K562 (cell line): ENCODE results near the gene GUCY2D. TPM values are rescaled to one million over a fixed set of nuclear protein-coding genes. Genes with fewer than 3 reads are reported as not detected.

Experiments
- ATAC-seq: fragments of 200-7000 bp; cut with Tn5 transposase; 3 replicates; pipeline ENCODE4 v1.9.1; 2020; ENCODE audit warnings: moderate library complexity
- BruUV-seq: library from RNA; stranded (reverse); fragments of 400-500 nt; replicated peaks from 2 replicates; lab custom pipeline; 2021; lab: Mats Ljungman, UMichigan
- CTCF ChIA-PET: fragments of 300-600 bp; formaldehyde crosslinking; extraction: SDS; loops from one replicate; lab custom pipeline; 2021; ENCODE audit warnings: low intra/inter-chr PET ratio; lab: Yijun Ruan, JAX
- POLR2A ChIA-PET: fragments of 300-600, 350-650 bp; sonication (Branson Sonifier 250); formaldehyde crosslinking; extraction: SDS; loops from one replicate; lab custom pipeline; 2021; ENCODE audit warnings: antibody characterized with exemption, inconsistent platforms; lab: Yijun Ruan, JAX
- DNase-seq, 4 experiments: peaks; one replicate each; pipeline versions ENCODE4 v3.0.0 to v3.0.0-alpha.2; 2011 to 2018; ENCODE audit warnings: low spot score in 3 of 4, mixed read lengths in 3 of 4; ENCODE audit errors: extremely low read depth in 1 of 4
- FAIRE-seq: peaks from 2 replicates; lab custom pipeline; 2011; peaks lifted over from hg19 to GRCh38; lab: Jason Lieb, UNC
- H2AFZ ChIP-seq: 2 replicates; pipeline ENCODE4 v1.6.0; 2011; ENCODE audit warnings: low read depth, low read length, control low read depth, inconsistent platforms
- H3K27ac ChIP-seq: fragments of 200-600 bp; 3 replicates; pipeline ENCODE4 v1.8.0; 2011; ENCODE audit warnings: low read depth, mild to moderate bottlenecking, control low read depth, inconsistent platforms, low read length, moderate library complexity, mixed read lengths; ENCODE audit errors: extremely low read depth
- H3K27me3 ChIP-seq, 2 experiments: fragments of 300-600 bp in 1 of 2; 2 replicates in 1 of 2; 3 replicates in 1 of 2; pipeline versions ENCODE4 v1.6.0 to v1.8.0; 2011; ENCODE audit warnings: inconsistent platforms in 2 of 2, low read length in 2 of 2, mild to moderate bottlenecking in 1 of 2, mixed read lengths in 1 of 2, moderate library complexity in 1 of 2; ENCODE audit not compliant: control insufficient read depth in 2 of 2, insufficient read depth in 2 of 2
- H3K36me3 ChIP-seq: fragments of 300-600 bp; 3 replicates; pipeline ENCODE4 v1.8.0; 2011; ENCODE audit warnings: mild to moderate bottlenecking, low read length, inconsistent platforms; ENCODE audit not compliant: control insufficient read depth, insufficient read depth
- H3K4me1 ChIP-seq, 2 experiments: fragments of 200-600 bp in 1 of 2; replicated peaks in 1 of 2; 2 replicates in 1 of 2; 3 replicates in 1 of 2; pipeline versions ENCODE4 v1.5.1 to v1.8.0; 2011; ENCODE audit warnings: inconsistent platforms in 2 of 2, low read length in 2 of 2, mild to moderate bottlenecking in 1 of 2, mixed read lengths in 1 of 2, moderate library complexity in 1 of 2; ENCODE audit not compliant: control insufficient read depth in 2 of 2, insufficient read depth in 2 of 2
- H3K4me2 ChIP-seq: 2 replicates; pipeline ENCODE4 v1.6.1; 2011; ENCODE audit warnings: low read length, control low read depth, inconsistent platforms, mixed read lengths; ENCODE audit not compliant: insufficient read depth
- H3K4me3 ChIP-seq: fragments of 200-600 bp; sonication (generic), shearing (Covaris generic); 2 replicates; pipeline ENCODE4 v1.5.1; 2016; ENCODE audit warnings: control low read depth, inconsistent platforms
- H3K79me2 ChIP-seq: fragments of 200-600 bp; 3 replicates; pipeline ENCODE4 v1.8.0; 2011; ENCODE audit warnings: low read length, inconsistent platforms; ENCODE audit not compliant: control insufficient read depth, insufficient read depth
- H3K9ac ChIP-seq, 2 experiments: 2 replicates each; pipeline versions ENCODE4 v1.6.0 to v1.6.1; 2011; ENCODE audit warnings: low read depth in 2 of 2, low read length in 2 of 2, control low read depth in 1 of 2, inconsistent platforms in 1 of 2, mild to moderate bottlenecking in 1 of 2, mixed read lengths in 1 of 2; ENCODE audit not compliant: insufficient read depth in 1 of 2
- H3K9me1 ChIP-seq: one replicate; pipeline ENCODE4 v1.6.0; 2011; ENCODE audit warnings: inconsistent platforms, mild to moderate bottlenecking, low read length, moderate library complexity; ENCODE audit not compliant: control insufficient read depth, insufficient read depth
- H3K9me3 ChIP-seq: replicated peaks from 2 replicates; pipeline ENCODE4 v1.5.1; 2011; ENCODE audit warnings: low read depth, low read length, inconsistent platforms; ENCODE audit not compliant: control insufficient read depth, insufficient read depth
- H4K20me1 ChIP-seq: replicated peaks from 2 replicates; pipeline ENCODE4 v1.6.1; 2011; ENCODE audit warnings: low read length, inconsistent platforms, mixed read lengths; ENCODE audit not compliant: control insufficient read depth, insufficient read depth
- CBX2 ChIP-seq: fragments of 200-600 bp; sonication (generic); IDR thresholded peaks from one replicate; pipeline ENCODE4 v1.6.1; 2012; ENCODE audit warnings: mild to moderate bottlenecking, low read length, inconsistent platforms; ENCODE audit not compliant: insufficient read depth, poor library complexity, severe bottlenecking
- CEBPB ChIP-seq: fragments of 450-650 bp; IDR thresholded peaks from 2 replicates; pipeline ENCODE4 v1.6.1; 2016; ENCODE audit warnings: missing genetic modification characterization, missing compliant biosample characterization
- CEBPG ChIP-seq, 3 experiments: fragments of 200-800 bp in 1 of 3; sonication (Bioruptor generic) in 1 of 3; sonication (generic) in 1 of 3; formaldehyde crosslinking in 1 of 3; IDR thresholded peaks in 2 of 3; conservative IDR thresholded peaks in 1 of 3; 2 replicates each; pipeline versions ENCODE4 v1.6.1 to v1.8.0; 2016 to 2022; ENCODE audit warnings: missing compliant biosample characterization in 2 of 3, missing genetic modification characterization in 2 of 3, mild to moderate bottlenecking in 1 of 3, missing genetic modification reagents in 1 of 3
- FOXA1 ChIP-seq: fragments of 450-650 bp; IDR thresholded peaks from 2 replicates; pipeline ENCODE4 v1.6.1; 2016; ENCODE audit warnings: mild to moderate bottlenecking, borderline replicate concordance
- HDGF ChIP-seq: fragments of 450-650 bp; IDR thresholded peaks from 2 replicates; pipeline ENCODE4 v1.6.1; 2016
- HNRNPUL1 ChIP-seq: fragments of 200-400 bp; formaldehyde crosslinking; IDR thresholded peaks from 2 replicates; pipeline ENCODE4 v1.6.1; 2017; ENCODE audit warnings: low read length
- PML ChIP-seq: IDR thresholded peaks from 2 replicates; pipeline ENCODE4 v1.6.1; 2012; ENCODE audit warnings: low read length, inconsistent platforms
- SMC3 ChIP-seq: conservative IDR thresholded peaks from 2 replicates; pipeline ENCODE4 v1.6.1; 2011; ENCODE audit warnings: low read depth, low read length, improper control_type of control experiment; ENCODE audit not compliant: insufficient read depth
- SREBF1 ChIP-seq: fragments of 150-350 bp; IDR thresholded peaks from 2 replicates; pipeline ENCODE4 v1.6.1; 2014; ENCODE audit warnings: antibody characterized with exemption, low read depth, low read length, borderline replicate concordance
- SRSF7 ChIP-seq: fragments of 200-400 bp; formaldehyde crosslinking; optimal IDR thresholded peaks from 2 replicates; pipeline ENCODE3; 2017; ENCODE audit warnings: mild to moderate bottlenecking, low read depth, low read length
- TBP ChIP-seq: optimal IDR thresholded peaks from 2 replicates; pipeline ENCODE3; 2011; ENCODE audit warnings: low read depth, low read length, improper control_type of control experiment
- ZNF175 ChIP-seq: fragments of 200-800 bp; sonication (Bioruptor generic); IDR thresholded peaks from 2 replicates; pipeline ENCODE4 v1.6.1; 2016; ENCODE audit warnings: low read depth, mild to moderate bottlenecking, missing genetic modification characterization, missing compliant biosample characterization
- ZNF77 ChIP-seq: fragments of 250-450 bp; sonication (Bioruptor Pico); IDR thresholded peaks from 2 replicates; pipeline ENCODE4 v1.5.0; 2020
- WGBS: fragments of 100-300 bp; shearing (Covaris generic); methylation state at CpG from one replicate; pipeline ENCODE4 v1.1.6; 2016; ENCODE audit warnings: low coverage, mixed read lengths; ENCODE audit not compliant: insufficient coverage; ENCODE audit errors: missing lambda C conversion rate; 5-methylcytosine and 5-hydroxymethylcytosine counted together
- in situ Hi-C: fragments of 300-500 bp; cut with MboI; formaldehyde crosslinking; loops from 4 replicates; pipeline ENCODE4 v1.15.0; 2018; ENCODE audit warnings: inconsistent platforms, mixed read lengths
- intact Hi-C: fragments of 100-400 bp; cut with micrococcal nuclease; formaldehyde crosslinking; loops from 2 replicates; pipeline ENCODE4 v1.14.2; 2022
- polyA plus RNA-seq, 8 experiments: library from polyadenylated mRNA; depleted of rRNA in 4 of 8; stranded (reverse) in 5 of 8; unstranded in 3 of 8; fragments of >200 nt; fragmentation: Nextera tagmentation in 2 of 8; fragmentation: Illumina TruSeq in 1 of 8; extraction: Ambion mirVana in 2 of 8; extraction: Trizol in 1 of 8; gene quantifications; 2 replicates each; pipeline versions ENCODE4 v1.2.1 to v1.2.3, GENCODE V29; 2011 to 2014; ENCODE audit warnings: inconsistent platforms in 1 of 8, missing spikeins in 1 of 8
- total RNA-seq, 7 experiments: library from RNA; depleted of rRNA in 6 of 7; stranded (reverse); fragments of >200 nt in 6 of 7; fragmentation: Illumina TruSeq in 2 of 7; extraction: Trizol in 2 of 7; gene quantifications; 2 replicates each; pipeline versions ENCODE4 v1.2.1 to v1.2.3, GENCODE V29; 2011 to 2021; ENCODE audit warnings: low replicate concordance in 1 of 7
- TF ChIP-seq, protein P1 (sequence below): fragments of 250-450 bp; sonication (Bioruptor Pico); IDR thresholded peaks from 2 replicates; pipeline ENCODE4 v1.8.0; 2021; ENCODE audit warnings: moderate library complexity, mild to moderate bottlenecking, inconsistent platforms
- TF ChIP-seq, protein P2 (sequence below), 3 experiments: IDR thresholded peaks in 2 of 3; conservative IDR thresholded peaks in 1 of 3; 2 replicates each; pipeline ENCODE4 v1.5.1; 2011 to 2012; ENCODE audit warnings: low read length in 3 of 3, mild to moderate bottlenecking in 3 of 3, control low read depth in 2 of 3, improper control_type of control experiment in 1 of 3, inconsistent platforms in 1 of 3, low read depth in 1 of 3, mixed read lengths in 1 of 3, moderate library complexity in 1 of 3; ENCODE audit not compliant: insufficient read depth in 2 of 3

GUCY2D gene
- total and polyA plus RNA-seq, 9 of the 15 experiments (the other 6 are each of a cell fraction or from before 2014, with no cell fraction given) = 0.05 TPM; not detected in 8

DNA sequence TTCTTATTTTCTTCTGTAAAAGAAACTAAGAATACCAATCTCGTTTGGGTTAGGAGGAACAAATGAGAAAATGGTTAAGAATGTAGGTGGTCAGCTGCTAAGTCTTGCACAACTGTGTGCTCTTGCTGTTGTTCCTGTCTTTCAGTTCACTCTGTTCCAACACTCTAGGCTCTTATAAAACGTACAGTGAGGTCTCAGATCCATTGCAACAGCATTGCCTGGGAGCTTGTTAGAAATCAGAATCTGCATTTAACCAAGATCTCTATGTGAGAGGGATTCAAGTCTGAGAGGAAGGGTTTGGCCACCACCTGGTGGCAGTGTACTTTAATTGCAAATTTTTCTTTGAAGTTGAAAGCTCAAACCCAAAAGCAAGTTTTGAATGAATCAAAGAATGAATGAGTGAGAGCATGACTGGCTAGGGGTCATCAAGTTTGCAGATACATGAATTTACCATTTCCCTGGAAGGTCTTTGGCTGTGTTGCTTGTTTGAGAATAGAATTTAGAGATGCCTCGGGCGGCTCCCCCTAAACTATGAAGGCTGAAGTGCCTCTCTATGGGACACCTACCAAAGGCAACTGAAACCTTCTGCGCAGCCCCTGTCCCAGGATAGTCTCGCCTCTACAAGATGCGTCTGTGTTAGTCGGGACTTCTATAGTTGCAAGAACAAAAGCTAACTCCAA, 39.0 kb downstream of the GUCY2D start:
- no peak overlapping the region for H3K4me2 ChIP-seq
- H4K20me1 ChIP-seq = no peaks in the 10 kb centered on the region; the same call in 1 of the 2 replicates
- no peak overlapping the region for H3K9ac ChIP-seq
- no peaks in the 10 kb centered on the region for H3K79me2 ChIP-seq
- in situ Hi-C loops = loop anchor here (5.0 kb wide), 1 partner anchor 34 kb away; no protein-coding TSS in a partner anchor
- H3K4me1 ChIP-seq = peaks cover 0 to 6% of the 10 kb centered on the region in 2 experiments; a peak in 3 of 5 replicates
- FAIRE-seq (peak; percentile 81), ATAC-seq (peak; percentile 57; the same call in 2 of the 3 replicates), DNase-seq (peak; percentile 30 to 60 (median 38))
- 10% methylated on average over 8 of the region's 8 CpGs for WGBS
- peaks cover 11 to 30% of the 10 kb centered on the region in 2 experiments; a peak in 4 of 5 replicates for H3K27me3 ChIP-seq
- no peak overlapping the region for H3K27ac ChIP-seq
- H3K9me3 ChIP-seq = no peaks in the 10 kb centered on the region
- no TSS peak for BruUV-seq
- intact Hi-C loops = loop anchor here (1.0 to 10.0 kb wide), 2 partner anchors 128 to 217 kb away; no protein-coding TSS in a partner anchor
- ChIA-PET POLR2A (interaction anchor here (1.0 to 1.1 kb wide), 2 partner anchors 10 to 108 kb away, joined by 5 to 6 read pairs; no protein-coding TSS in a partner anchor), CTCF (interaction anchor here (0.5 to 2.0 kb wide), 2 partner anchors 24 to 52 kb away, joined by 3 to 17 read pairs; no protein-coding TSS in a partner anchor)
- H3K4me3 ChIP-seq = no peak overlapping the region
- no peak overlapping the region for H2AFZ ChIP-seq
- H3K9me1 ChIP-seq = no peaks in the 10 kb centered on the region
- H3K36me3 ChIP-seq = no peaks in the 10 kb centered on the region
- TF ChIP-seq ZNF77 (CRISPR knock-in tag) (no peak), FOXA1 (no peak), CEBPB (peak; percentile 49; the same call in 1 of the 2 replicates), PML (no peak), ZNF175 (no peak), HNRNPUL1 (no peak), HDGF (no peak), CEBPG (CRISPR knock-in tag; IDR thresholded peaks at IDR 0.05) (0 out of 2 replicates have a peak, but pooled peaks have one; percentile 21), CEBPG (tag; conservative IDR thresholded peaks at IDR 0.05 in 1 of 2, IDR thresholded peaks at IDR 0.05 in 1 of 2) (peak in 1 of 2 experiments; percentile 51; a peak in 2 of 4 replicates), TBP (peak; percentile 25), CBX2 (no peak), SMC3 (peak; percentile 51; the same call in 1 of the 2 replicates), SREBF1 (no peak), SRSF7 (no peak)
- TF ChIP-seq, protein P1, sequence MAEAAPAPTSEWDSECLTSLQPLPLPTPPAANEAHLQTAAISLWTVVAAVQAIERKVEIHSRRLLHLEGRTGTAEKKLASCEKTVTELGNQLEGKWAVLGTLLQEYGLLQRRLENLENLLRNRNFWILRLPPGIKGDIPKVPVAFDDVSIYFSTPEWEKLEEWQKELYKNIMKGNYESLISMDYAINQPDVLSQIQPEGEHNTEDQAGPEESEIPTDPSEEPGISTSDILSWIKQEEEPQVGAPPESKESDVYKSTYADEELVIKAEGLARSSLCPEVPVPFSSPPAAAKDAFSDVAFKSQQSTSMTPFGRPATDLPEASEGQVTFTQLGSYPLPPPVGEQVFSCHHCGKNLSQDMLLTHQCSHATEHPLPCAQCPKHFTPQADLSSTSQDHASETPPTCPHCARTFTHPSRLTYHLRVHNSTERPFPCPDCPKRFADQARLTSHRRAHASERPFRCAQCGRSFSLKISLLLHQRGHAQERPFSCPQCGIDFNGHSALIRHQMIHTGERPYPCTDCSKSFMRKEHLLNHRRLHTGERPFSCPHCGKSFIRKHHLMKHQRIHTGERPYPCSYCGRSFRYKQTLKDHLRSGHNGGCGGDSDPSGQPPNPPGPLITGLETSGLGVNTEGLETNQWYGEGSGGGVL (CRISPR knock-in tag) = no peak
- TF ChIP-seq, protein P2, sequence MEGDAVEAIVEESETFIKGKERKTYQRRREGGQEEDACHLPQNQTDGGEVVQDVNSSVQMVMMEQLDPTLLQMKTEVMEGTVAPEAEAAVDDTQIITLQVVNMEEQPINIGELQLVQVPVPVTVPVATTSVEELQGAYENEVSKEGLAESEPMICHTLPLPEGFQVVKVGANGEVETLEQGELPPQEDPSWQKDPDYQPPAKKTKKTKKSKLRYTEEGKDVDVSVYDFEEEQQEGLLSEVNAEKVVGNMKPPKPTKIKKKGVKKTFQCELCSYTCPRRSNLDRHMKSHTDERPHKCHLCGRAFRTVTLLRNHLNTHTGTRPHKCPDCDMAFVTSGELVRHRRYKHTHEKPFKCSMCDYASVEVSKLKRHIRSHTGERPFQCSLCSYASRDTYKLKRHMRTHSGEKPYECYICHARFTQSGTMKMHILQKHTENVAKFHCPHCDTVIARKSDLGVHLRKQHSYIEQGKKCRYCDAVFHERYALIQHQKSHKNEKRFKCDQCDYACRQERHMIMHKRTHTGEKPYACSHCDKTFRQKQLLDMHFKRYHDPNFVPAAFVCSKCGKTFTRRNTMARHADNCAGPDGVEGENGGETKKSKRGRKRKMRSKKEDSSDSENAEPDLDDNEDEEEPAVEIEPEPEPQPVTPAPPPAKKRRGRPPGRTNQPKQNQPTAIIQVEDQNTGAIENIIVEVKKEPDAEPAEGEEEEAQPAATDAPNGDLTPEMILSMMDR (IDR thresholded peaks at IDR 0.05 in 2 of 3, conservative IDR thresholded peaks at IDR 0.05 in 1 of 3; ENCODE audit: insufficient read depth in 2 of 3, low read depth in 1 of 3, low read length in 3 of 3) = peak; percentile 45 to 65 (median 47); a peak in 4 of 6 replicates
